SK-N-MC (cell line): ENCODE results near the gene PROB1.

Experiments
- EZH2 ChIP-seq: fragments of 200-600 bp; sonication (generic); IDR thresholded peaks from one replicate; pipeline ENCODE4 v1.6.1; 2017; ENCODE audit warnings: antibody characterized with exemption
- POLR2AphosphoS5 ChIP-seq: IDR thresholded peaks from 2 replicates; pipeline ENCODE4 v1.6.1; 2012; ENCODE audit warnings: mild to moderate bottlenecking, low read depth, low read length, borderline replicate concordance

DNA sequence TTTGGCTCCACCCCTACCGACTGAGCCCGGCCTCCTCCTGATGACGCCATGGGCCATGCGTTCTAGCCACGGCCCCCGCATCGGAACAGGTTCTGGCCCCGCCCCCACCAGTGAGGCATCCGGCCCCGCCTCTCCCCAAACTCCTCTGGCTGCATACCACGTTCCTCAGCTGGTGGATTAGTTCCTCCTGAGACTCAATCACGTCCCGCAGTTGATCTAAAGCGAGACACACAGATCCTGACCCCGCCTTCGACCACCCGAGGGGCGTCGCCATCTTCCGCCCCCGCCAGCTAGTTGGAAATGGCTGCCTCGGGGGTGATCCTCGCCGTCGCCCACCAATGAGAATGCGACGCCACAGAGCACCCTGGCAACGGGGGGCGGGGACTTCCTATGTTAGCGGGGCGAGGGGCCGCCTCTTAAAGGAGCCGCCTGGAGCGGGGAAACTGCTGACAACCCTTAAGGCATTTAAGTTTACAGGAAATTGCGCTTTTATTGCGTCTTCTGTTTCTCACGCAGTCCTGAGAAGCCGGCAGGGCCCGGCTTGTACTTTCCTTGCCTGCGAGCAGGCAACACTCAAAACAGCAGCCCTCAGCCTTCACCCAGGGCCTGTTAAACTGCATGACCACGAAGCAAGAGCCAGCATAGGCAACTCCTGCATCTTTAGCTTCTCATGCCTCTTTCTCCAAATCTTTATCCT, 9.0 kb upstream of the PROB1 start, which contains the start of gene SPATA24:
- TF ChIP-seq POLR2AphosphoS5: peak; percentile 67
- no peak for TF ChIP-seq EZH2
